Brain microvascular endothelial cell (primary cell): Measurements from ENCODE around the gene MYCBP2.
"Not testable (repeated sequence)": the region's sequence is repeated elsewhere in the genome, so short reads cannot be mapped to it uniquely, and the experiment has no call there.

Experiments
- DNase-seq: peaks from one replicate; pipeline ENCODE4 v3.0.0-alpha.2; 2020
- H3K27ac ChIP-seq: fragments of 250-450 bp; sonication (Bioruptor Pico); 2 replicates; pipeline ENCODE4 v1.5.1; 2020; ENCODE audit warnings: mild to moderate bottlenecking, moderate library complexity
- H3K27me3 ChIP-seq: fragments of 250-450 bp; sonication (Bioruptor Pico); replicated peaks from 2 replicates; pipeline ENCODE4 v1.5.1; 2020; ENCODE audit warnings: mild to moderate bottlenecking
- H3K36me3 ChIP-seq: fragments of 250-450 bp; sonication (Bioruptor Pico); replicated peaks from 2 replicates; pipeline ENCODE4 v1.5.1; 2020; ENCODE audit warnings: mild to moderate bottlenecking
- H3K4me3 ChIP-seq: 2 replicates; pipeline ENCODE4 v1.5.1; 2011; ENCODE audit warnings: low read depth, mild to moderate bottlenecking, control low read depth, low read length, moderate library complexity
- CTCF ChIP-seq: IDR thresholded peaks from 2 replicates; pipeline ENCODE4 v1.5.1; 2011; ENCODE audit warnings: low read depth, mild to moderate bottlenecking, moderate library complexity, low read length, control low read depth, inconsistent platforms; ENCODE audit errors: missing control alignments
- in situ Hi-C: cut with HindIII; loops from 2 replicates; pipeline ENCODE4 v1.10.0; 2017; ENCODE audit warnings: low sequenced_read_pairs, low pct_ligation_motif_present

MYCBP2 gene

GRCh38 chr13:77328819-77329132 is 1.9 kb upstream of the MYCBP2 start:
- peak overlapping the region; percentile 79 for H3K4me3 ChIP-seq
- H3K27ac ChIP-seq, result no peak overlapping the region
- DNase-seq, result no peak
- H3K36me3 ChIP-seq, result no peaks in the 10 kb centered on the region
- TF ChIP-seq CTCF, result no peak
- H3K27me3 ChIP-seq, result no peaks in the 10 kb centered on the region
- in situ Hi-C loops, result no loop called here

- Histone ChIP-seq H3K27me3 (no peaks in the 10 kb centered on the region), H3K4me3 (peak overlapping the region; percentile 90), H3K36me3 (no peaks in the 10 kb centered on the region), H3K27ac (no peak overlapping the region)
- no peak for DNase-seq
- no peak for TF ChIP-seq CTCF
- in situ Hi-C loops, result no loop called here
Measured at GRCh38 chr13:77325371-77325980, 1.4 kb downstream of the MYCBP2 start.

- no peak overlapping the region for H3K4me3 ChIP-seq
- no peak overlapping the region for H3K27ac ChIP-seq
- no peak for DNase-seq
- no peak for TF ChIP-seq CTCF
- no peaks in the 10 kb centered on the region for H3K27me3 ChIP-seq
- H3K36me3 ChIP-seq, result no peaks in the 10 kb centered on the region
- in situ Hi-C loops, result no loop called here
Measured at GRCh38 chr13:77323858-77324257, 3.0 kb downstream of the MYCBP2 start.

- in situ Hi-C loops, result no loop called here
- no peak for TF ChIP-seq CTCF
- no peak for DNase-seq
Measured at GRCh38 chr13:77319536-77319935, 7.4 kb downstream of the MYCBP2 start.

GRCh38 chr13:77318741-77319140 is 8.2 kb downstream of the MYCBP2 start:
- no peak overlapping the region for H3K27ac ChIP-seq
- H3K27me3 ChIP-seq, result no peaks in the 10 kb centered on the region
- H3K36me3 ChIP-seq, result no peaks in the 10 kb centered on the region
- no peak for TF ChIP-seq CTCF
- no peak for DNase-seq
- in situ Hi-C loops, result no loop called here
- H3K4me3 ChIP-seq, result no peak overlapping the region

More at GRCh38 chr13:77319536-77319935, 7.4 kb downstream of the MYCBP2 start:
- H3K27me3 ChIP-seq, result no peaks in the 10 kb centered on the region
- no peaks in the 10 kb centered on the region for H3K36me3 ChIP-seq
- no peak overlapping the region for H3K4me3 ChIP-seq
- no peak overlapping the region for H3K27ac ChIP-seq

- Histone ChIP-seq H3K36me3 (no peaks in the 10 kb centered on the region), H3K27ac (no peak overlapping the region), H3K4me3 (no peak overlapping the region), H3K27me3 (no peaks in the 10 kb centered on the region)
- in situ Hi-C loops, result no loop called here
- no peak for DNase-seq
- TF ChIP-seq CTCF, result no peak
Measured at GRCh38 chr13:77316430-77316829, 10.5 kb downstream of the MYCBP2 start.

- H3K27me3 ChIP-seq, H3K27ac ChIP-seq, DNase-seq, H3K4me3 ChIP-seq, H3K36me3 ChIP-seq, in situ Hi-C loops: not testable (repeated sequence)
Measured at GRCh38 chr13:77315509-77315908, 11.4 kb downstream of the MYCBP2 start.
